ELF-1 (cell line): ENCODE measurements around the gene DES.
"Not testable (repeated sequence)": the region's sequence is repeated elsewhere in the genome, so short reads cannot be mapped to it uniquely, and the experiment has no call there.

Experiments used
- DNase-seq: peaks from one replicate; pipeline ENCODE4 v3.0.0-alpha.2; 2016; ENCODE audit warnings: low read depth, low spot score

The DES gene

DNA sequence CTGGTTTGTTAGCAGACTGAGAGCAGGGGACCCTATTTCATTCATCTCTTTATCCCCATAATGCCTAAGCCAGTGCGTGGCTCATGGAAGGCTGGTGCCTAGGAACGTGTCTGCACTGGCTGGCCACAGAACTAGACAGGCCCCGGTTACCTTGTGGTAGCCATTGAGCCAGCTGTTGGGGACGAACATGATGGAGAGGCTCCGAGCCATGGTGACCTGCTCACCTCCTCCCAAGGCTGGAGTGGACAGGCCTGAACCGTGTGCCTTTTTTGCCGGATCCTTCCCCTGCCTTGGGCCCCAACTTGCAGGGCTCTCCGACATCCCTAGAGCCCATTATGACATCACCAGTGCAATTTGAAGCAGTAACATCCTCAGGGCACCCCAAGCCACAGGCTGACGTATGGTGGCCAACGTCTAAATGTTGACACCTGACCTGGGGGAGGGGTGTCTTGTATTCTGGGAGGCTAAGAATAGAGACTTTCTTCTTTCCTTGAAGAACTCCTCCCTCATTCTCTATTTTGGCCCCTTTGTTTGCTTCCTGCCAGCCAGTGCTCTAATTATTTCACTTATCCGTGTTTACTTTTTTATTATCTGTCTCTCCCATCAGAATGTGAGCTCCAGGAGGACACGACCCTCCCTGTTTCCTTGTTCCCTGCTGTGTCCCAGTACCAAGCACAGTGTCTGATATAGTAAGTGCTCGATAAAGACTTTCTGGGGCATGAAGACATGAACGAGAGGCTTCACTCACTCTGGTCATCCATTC lies 18.3 kb upstream of the DES start:
- DNase-seq, result peak; percentile 63

DNA sequence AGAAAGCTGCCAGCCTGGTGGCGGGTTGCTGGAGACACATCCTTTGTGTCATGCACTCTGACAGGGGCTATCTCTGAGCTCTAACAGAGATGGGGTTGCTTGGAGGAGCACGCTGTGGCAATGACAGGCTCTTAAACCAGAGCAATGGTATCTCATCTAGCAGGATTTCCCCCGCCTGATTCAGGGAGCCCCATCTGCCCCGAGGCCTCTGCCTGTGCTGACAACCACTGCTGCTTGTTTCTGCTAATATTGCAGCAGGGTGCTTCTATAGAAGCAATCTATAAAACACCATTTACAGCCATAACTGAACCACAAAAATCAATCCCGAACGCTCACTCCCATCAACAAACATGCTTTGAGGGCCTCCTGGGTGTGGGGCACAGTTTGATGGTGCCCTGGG lies 17.6 kb upstream of the DES start:
- peak; percentile 37 for DNase-seq

DNA sequence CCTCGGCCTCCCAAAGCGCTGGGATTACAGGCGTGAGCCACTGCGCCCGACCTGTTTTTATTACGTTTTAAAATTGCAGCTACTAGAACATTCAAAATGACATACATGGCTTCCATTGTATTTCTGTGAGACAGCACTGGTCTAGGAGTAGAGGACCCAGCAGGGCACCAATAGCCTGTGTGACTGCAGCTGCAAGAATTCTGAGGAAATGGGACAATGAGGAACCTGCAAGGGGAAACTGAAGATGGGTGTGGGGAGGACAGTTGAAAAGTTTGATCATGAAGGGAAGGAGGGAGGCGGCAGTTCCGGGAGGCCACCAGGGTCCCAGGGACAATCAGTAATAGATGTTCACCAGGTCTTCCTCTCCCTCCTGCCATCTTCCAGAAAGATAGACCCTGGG lies 16.6 kb upstream of the DES start:
- no peak for DNase-seq

DNA sequence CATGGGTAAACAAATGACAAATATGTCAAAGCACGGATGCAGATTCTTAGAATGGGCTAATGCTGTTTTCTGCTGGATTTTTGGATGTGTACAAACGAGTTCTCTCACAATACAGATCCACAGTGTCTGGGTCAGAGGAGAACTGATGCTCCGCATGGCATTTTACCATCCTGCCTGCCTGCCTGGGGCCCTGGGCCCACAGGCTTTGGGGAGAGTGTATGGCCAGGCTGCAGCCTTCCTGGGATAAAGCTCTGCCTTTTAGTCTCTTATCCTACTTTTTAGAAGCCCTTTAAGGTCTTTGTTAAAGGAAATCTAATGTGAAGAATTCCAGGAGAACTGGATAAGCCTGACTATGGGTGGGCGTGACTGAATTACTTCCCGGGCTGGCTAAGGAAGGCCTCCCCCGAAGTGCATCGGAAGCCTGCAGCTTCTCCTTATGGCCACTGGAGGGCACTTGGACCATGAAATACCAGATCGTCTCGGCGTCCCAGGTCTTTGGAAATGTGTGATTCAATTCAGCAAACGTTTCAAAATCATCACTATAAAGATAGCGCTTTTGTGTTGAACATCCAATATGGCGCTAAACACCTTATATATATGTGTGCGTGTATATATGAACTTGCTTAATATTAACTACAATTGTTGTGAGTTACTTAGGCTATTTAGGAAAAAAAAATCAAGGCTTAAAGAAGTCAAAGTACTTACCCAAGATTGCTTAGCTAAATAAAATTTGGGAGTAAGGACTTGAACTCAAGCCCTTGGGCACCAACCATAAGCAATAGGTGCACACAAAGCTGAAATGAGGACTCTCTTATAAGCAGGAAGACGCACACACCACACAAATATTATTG lies 15.3 kb upstream of the DES start:
- DNase-seq, result peak; percentile 90

DNA sequence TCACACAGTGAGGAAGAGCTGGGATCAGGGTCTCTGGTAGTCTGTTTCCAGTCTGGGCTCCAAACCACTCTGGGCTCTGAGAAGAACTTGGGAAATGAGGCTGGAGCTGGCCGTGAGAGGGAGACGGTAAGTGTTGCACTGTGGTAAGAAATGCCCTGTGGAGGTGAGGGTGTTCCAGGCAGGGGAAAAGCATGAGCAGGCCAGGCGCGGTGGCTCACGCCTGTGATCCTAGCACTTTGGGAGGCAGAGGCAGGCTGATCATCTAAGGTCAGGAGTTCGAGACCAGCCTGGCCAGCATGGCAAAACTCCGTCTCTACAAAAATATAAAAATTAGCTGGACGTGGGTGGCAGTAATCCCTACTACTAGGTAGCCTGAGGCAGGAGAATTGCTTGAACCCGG lies 14.3 kb upstream of the DES start:
- no peak for DNase-seq

DNA sequence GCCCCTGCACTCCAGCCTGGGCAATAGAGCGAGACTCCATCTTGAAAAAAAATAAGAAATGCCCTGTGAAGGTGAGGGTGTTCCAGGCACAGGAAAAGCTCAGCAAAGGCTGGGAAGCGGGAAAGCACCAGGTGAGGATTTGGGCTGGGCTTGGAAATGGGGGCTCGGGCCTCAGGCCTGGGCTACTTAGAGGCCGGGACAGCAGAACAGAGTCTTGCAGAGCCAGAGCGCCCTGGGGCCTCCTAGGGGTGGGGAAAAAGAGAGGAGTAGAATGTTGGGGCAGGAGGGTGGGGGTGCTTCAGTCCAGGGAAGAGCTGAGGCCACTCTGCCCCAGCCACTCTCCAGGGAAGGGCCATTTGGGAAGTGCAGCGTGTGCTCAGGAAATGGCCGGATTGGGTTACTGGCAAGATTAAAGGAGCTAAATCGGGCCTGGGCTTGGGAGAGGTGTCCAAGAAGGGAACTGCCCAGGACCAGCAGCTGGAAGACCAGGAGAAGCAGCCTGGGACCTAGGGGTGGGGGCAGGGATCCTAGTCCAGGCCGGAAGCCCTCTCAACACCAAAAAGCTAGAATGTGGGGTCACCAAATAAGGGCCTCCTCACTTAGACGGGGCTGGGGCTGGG lies 13.8 kb upstream of the DES start:
- no peak for DNase-seq

GRCh38 chr2:219404954-219405353 lies 13.2 kb upstream of the DES start:
- peak; percentile 68 for DNase-seq

GRCh38 chr2:219405451-219405850 lies 12.7 kb upstream of the DES start:
- DNase-seq, result peak; percentile 44

DNA sequence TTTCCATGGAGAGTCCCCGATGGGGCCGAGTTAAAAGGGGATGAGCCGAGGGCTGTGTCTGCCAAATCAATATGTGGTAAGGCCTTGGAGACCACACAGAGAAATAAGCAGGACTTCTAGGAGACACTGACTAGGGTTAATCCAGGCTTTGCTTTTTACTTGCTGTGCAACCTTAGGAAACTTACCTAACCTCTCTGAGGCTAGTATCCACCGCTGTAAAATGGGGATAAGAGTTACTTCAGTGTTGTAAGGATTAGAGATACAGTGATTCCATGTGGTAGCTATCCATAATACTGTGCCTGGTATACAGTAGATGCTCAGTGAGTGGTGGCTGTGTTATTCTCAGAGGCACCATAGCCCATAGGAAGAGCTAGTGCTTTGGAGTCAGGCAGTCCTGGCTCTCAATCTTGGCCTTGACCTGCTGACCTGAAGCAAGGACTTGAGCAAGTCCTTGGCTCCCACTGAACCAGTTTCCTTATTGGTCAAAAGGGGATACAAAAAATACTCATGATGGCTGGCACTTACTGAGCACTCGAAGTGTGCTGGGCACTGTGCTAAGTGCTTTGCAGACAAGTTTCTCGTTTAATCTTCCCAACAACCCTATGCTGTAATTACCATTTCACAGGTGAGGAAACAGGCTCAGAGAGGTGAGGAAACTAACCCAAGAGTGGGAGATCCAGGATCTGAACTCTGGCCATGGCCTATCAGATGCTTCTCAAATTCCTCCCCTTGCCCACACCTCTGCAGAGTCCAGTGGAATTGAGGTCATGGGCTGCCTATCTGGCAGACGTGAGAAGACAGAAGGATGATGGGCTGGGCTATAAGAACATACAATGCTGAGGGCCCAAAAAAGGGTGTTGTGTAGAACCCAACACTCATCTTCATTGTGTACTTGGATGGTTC lies 12.0 kb upstream of the DES start:
- no peak for DNase-seq

GRCh38 chr2:219406861-219407230 lies 11.3 kb upstream of the DES start:
- peak; percentile 59 for DNase-seq

DNA sequence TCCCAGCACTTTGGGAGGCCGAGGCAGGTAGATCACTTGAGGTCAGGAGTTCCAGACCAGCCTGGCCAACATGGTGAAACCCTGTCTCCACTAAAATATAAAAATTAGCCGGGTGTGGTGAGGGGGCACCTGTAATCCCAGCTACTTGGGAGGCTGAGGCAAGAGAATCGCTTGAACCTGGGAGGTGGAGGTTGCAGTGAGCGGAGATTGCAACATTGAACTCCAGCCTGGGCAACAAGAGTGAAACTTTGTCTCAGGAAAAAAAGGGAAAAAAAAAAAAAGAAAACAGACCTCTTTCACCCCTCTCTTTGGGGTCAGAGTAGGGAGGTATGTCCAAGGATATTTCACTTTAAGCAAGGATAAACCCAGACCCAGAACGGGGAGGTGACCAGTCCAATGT lies 10.8 kb upstream of the DES start:
- not testable (repeated sequence) for DNase-seq

- no peak for DNase-seq
These were observed 10.0 kb upstream of the DES start for GRCh38 chr2:219408204-219408603.

DNA sequence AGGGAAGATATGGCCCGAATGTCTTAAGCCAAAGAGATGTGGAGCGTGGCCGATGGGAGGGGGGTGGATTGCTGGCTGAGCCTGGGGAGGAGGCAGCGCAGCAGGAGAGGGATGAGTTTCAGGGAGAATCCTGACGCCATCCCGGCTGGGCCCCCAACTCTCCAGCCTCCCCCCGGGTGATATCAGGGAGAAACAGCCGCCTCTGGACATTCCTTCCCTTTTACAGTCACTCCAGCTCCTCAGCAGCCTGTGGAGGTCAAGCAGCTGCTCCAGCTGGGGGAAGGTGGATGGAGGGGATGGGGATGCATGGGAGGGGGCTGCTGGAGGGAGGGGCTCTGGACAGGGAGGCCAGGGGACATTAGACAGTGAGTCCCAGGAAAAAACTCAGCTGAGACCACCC lies 9.5 kb upstream of the DES start:
- no peak for DNase-seq

DNA sequence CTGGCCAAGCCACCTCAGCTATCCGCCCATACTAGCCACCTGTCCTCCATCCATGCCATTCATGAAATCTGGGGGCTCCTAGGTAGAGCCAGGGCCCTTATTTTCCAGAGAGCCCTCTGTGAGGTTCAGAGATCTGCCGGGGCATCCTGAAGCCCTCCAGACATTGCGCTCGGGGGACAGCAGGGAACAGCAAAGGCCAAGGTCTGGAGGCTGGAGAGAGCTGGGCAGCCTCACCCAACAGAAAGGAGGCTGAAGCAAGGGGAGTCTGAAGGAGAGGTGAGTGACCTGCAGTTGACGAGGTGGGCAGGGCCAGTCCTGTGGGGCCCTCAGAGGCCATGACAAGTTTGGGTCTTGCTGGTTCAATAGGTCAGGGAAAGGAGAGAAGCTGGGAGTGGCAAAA lies 8.6 kb upstream of the DES start:
- DNase-seq, result no peak

DNA sequence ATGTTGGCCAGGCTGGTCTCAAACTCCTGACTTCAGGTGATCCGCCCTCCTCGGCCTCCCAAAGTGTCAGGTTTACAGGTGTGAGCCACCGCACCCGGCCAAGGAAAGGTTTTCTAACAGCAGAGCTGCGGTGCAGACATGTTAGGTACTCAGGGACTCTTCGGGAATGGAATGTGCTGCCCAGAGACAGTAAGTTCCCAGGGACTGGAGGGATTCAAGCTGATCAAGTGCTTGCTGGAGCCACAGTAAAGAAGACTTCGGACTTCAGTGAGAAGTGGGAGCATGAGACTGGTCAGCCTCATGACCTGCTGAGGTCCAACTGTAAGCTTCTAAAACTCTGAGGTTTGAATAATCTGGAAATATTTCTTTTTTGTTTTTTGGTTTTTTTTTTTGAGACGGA lies 7.8 kb upstream of the DES start:
- no peak for DNase-seq

DNA sequence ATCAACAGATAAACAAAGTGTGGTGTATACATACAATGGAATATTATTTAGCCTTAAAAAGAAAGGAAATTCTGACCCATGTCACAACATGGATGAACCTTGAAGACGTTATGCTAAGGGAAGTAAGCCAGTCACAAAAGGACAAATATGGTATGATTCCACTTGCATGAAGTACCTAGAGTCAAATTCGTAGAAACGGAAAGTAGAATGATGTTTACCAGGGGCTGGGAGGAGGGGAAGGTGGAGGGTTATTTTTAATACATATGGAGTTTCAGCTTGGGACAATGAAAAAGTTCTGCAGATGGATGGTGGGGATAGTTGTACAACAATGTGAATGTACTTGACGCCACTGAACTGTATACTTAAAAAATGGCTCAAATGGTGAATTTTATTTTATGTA lies 3.3 kb upstream of the DES start:
- no peak for DNase-seq

- no peak for DNase-seq
These were observed 2.5 kb upstream of the DES start for GRCh38 chr2:219415580-219416234.

GRCh38 chr2:219416235-219416602 lies 2.0 kb upstream of the DES start:
- DNase-seq, result peak; percentile 68

GRCh38 chr2:219416938-219417337 lies 1.2 kb upstream of the DES start:
- no peak for DNase-seq

GRCh38 chr2:219417374-219417773 lies 803 bp upstream of the DES start:
- DNase-seq, result no peak

- DNase-seq, result no peak
These were observed 791 bp downstream of the DES start for GRCh38 chr2:219419012-219419324.
